Stimulated activated CD4-positive, alpha-beta T cell treated with anti-CD3 and anti-CD28 coated beads, Interleukin-1b, Interleukin-23, amount 100 ng/mL, for 24 hours (primary cell): ENCODE data around the gene KLF11.
"Not testable (repeated sequence)": the region's sequence is repeated elsewhere in the genome, so short reads cannot be mapped to it uniquely, and the experiment has no call there.

Source experiments
- DNase-seq, 4 experiments: peaks; one replicate each; pipeline ENCODE4 v3.0.0-alpha.2; 2020; ENCODE audit warnings: low read depth in 4 of 4, low spot score in 1 of 4

KLF11 gene

DNA sequence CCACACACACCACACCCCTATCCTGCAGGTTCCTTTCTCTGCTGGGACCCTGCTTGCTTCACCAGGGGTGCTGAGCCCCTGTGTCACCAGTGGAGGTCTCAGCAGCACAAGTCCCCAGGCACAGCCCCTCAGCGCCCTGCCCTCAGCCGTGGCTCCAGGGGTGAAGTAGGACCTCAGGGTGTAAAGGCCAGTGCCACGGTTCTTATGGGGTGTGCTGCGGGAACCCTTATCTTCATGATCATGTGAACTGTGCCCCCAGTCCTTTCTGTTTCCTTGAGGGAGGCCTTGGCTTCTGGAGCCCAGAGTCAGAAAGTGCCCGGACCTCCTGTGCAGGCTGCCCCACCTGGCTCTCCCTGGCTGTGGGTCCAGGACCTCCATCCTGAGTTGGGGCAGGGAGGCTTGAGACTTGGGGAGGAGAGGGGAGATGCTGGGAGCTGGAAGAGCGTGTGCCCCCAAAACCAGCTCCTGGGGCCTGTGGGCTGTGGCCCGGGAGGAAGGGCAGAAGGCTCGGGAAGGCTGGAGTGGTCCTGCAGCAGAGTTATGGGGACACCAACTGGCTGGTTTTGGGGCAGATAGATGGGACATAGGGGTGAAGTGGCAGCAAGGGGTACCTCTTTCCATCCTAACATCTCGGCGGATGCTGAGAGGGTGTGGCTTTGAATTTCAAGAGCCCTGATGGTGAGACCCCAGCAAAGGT lies 20.2 kb upstream of the KLF11 start:
- DNase-seq, result no peak

GRCh38 chr2:10026940-10027569 lies 16.3 kb upstream of the KLF11 start:
- no peak for DNase-seq

DNA sequence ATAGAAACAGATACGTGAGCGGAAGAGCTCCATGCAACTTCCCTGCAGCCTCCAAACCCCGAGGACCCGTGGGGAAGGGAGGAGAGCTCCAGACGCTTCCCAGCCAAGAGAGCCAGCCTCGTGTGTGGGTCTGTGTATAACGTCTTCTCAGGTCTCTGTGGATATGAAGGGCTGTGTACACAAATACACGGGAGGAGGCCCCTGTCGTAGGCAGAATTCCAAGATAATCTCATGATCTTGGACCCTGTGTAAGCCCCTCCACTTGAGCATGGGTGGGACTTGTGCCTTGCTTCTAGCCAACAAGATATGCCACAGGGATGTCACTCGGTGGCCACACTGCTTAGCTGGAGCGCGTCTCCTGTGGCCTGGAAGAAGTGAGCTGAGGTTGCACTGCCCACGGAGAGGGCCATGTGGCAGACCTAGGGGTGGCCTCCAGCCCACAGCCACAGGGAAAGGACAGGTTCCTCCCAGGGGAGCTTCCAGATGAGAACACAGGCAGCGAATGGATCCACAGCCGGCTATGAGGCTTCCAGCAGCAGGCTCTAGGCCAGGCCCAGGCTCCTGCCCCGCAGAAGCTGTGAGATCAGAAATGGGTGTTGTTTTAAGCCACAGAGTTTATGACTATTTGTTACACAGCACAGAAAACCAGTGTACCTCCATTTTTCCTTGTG lies 15.6 kb upstream of the KLF11 start:
- DNase-seq, result no peak

- DNase-seq, result no peak
Observed at GRCh38 chr2:10028407-10028987, 14.9 kb upstream of the KLF11 start.

DNA sequence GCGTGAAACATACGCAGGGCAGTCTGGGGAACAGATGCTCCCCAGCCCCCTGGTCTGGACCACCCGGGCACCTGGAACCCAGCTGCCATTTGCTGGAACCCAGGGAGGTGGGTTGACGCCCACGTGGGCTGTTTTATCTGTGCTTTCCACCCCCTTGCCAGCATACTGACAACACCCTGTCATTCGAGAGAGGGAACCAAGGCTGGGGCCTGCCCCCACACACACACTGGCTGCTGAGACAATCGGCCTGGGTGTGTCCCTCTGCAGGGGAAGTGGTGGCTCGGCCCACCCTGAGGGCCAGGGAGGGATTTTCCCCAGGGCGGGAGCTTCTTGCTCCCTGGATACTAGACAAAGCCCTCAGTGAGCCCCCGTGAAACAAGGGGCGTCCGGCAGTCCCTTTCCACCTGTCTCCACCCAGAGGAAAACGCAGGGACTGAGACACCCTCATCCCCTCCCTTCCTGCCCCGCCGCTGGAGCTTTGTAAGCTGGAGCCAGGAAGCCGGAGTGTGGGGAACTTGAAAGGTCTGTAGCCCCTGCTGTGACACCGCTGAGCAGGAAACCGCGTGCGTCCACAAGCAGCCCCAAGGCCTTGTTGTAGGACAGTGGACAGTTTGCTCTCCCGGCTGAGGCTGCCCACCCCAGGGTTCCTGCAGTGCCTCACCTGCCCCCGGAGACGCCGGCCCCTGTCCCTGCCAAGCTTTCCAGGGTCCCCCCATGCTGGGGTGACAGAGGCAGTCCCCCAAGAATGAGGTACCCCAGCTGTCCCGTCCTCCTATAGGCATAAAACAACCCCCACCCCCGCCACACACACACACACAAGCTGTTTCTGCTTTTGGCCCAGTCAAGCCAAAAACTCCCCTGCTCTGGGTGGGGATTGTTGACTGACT lies 14.1 kb upstream of the KLF11 start:
- peak in 1 of 4 experiments; percentile 27 for DNase-seq

DNA sequence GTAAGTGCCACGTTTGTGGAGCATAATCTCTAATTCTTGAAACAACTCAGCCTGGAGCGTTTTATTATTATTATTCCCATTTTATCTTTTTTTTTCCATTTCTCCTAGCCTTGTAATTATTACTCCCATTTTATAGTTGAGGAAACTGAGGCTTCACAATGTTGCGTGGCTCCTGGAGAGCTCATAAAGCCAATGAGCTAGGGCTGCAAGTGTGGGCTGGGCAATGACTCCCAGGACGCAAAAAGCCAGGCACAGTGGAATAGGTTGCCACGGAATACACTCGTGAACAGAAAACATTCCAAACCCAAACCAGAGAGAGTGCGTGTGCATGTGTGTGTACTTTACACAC lies 13.5 kb upstream of the KLF11 start:
- no peak for DNase-seq

DNA sequence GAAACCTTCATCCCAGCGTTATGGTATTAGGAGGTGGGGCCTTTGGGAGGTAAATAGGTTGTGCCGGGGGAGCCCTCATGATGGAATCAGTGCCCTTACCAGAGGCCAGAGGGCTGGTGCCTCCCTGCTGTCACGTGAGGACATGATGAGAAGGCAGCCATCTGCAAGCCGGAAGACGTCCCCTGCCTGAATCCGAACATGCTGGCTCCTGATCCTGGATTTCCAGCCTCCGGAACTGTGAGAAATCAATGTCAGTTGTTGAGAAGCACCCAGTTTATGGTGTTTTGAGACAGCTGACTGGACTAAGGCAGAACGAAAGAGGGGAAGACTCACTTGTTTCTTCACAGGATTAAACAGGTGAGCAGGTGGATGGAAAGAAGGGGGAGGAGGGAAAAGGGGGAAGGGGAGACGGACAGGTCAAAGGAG lies 13.0 kb upstream of the KLF11 start:
- no peak for DNase-seq

DNA sequence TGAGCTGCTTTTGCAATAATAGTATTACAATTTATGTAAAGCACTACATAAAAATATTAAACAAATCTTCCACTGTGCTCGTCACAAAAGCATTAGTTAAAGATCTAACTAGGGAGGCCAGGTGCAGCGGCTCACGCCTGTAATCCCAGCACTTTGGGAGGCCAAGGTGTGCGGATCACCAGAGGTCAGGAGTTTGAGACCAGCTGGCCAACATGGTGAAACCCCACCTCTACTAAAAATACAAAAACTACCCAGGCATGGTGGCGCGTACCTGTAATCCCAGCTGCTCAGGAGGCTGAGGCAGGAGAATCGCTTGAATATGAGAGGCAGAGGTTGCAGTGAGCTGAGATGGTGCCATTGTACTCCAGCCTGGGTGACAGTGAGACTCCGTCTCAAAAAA lies 12.6 kb upstream of the KLF11 start:
- not testable (repeated sequence) for DNase-seq

GRCh38 chr2:10031886-10032745 lies 11.2 kb upstream of the KLF11 start:
- DNase-seq, result no peak

GRCh38 chr2:10032746-10033105 lies 10.6 kb upstream of the KLF11 start:
- no peak for DNase-seq

GRCh38 chr2:10033251-10034006 lies 9.9 kb upstream of the KLF11 start:
- DNase-seq, result no peak

DNA sequence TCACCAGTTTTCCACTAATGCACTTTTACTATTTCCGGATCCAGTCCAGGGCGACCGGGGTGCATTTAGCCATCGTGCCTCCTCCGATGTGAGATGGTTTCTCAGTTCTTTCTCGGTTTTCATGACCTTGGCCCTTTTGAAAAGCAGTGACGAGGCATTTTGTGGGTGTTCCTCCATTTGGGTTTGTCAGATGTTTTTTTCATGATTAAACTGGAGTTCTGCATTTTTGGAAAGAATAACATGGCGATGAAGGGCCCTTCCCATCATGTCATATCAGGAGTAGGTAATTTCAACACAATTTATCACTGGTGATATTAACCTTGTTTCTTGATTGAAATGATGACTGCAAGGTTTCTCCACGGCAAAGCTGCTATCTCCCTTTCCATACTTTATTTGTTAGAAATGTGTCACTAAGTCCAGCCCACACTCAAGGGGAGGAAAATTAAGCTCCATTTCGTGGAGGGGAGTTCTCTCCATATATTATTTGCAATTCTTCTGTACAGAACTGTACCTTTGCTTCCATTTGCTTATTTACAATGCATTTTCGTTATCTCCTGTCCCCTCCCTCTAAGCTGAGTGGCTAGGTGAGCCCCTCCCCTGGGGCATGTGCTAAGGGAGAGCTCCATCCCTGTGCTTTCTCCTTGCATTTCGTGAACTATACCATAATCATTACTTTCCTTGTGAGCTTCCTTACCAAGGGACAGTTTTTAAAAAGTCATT lies 8.9 kb upstream of the KLF11 start:
- no peak for DNase-seq

DNA sequence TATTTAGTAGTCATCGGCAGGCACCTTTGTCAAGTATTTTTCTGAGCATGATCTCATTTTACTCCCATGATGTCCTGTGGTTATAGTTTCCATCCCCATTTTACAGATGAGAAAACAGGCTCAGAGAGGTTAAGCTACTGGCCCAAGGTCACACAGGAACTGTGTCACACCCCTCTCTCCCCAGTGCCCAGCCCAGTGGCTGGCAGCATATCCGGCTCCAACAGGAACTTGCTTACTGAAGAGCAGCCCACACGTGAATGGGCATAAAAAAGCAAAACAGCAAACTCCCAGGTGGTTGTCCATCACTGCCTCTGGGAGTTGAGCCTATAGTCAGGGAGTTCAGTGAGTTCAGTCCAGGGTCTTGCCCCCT lies 8.3 kb upstream of the KLF11 start:
- no peak for DNase-seq

GRCh38 chr2:10035633-10036032 lies 7.7 kb upstream of the KLF11 start:
- no peak for DNase-seq

DNA sequence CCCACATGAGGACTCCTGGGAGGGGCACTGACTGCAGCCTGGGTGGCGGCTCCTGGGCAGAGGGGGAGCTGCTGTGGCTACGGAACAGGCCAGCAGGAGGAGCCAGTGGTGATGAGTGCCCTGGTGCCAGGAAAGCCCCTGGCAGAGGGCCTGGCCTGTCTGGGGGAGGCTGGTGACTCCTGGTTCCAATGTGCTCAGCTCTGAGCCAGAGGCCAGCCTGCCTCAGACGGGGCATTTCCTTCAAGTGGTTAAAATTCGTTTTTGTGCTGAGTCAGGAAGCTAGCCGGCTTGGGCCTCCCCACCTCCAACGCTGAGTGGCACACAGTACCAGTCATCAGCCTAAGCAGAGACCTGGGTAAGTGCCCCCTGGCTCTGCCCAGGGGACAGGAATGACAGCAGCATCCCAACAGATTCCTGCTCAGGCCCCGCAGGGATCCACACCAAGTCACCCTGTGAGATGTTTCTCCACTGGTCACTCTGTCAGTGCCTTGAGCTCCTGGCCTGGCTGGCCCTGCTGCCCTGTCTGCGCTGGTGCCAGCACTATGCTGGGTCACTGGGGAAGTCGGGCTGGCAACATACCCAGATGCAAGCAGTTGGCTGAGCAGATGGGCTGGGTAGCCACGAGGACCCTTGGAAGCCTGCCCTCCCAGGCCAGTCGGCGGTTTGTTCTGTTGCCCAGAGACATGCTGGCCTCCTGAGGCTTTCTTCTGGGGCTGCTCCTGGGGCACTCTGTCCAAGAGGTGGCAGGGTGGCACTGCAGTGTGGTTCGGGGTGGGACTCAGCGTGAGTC lies 7.1 kb upstream of the KLF11 start:
- no peak for DNase-seq

GRCh38 chr2:10038123-10038522 lies 5.2 kb upstream of the KLF11 start:
- DNase-seq, result no peak

DNA sequence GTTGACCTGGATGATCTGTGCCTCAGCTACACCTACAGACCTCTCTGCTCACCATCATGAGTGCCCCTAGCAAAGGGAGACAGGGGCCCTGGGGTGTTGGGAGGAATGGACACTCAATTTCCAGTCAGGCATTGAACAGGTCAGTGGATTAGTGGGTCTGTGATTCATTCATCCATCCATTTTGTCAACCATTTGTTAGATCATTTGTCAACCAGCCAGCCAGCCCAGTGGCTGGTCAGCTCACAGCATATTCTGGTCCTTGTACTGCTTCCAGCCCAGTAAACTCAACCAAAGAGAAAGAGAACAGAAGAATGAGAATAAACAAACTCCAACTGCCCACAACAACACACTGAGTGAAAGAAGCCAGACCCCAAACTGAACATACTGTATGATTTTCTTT lies 4.6 kb upstream of the KLF11 start:
- no peak for DNase-seq
